Measurements from ENCODE around the gene MAST2.

GRCh38 chr1:45862008-45862407 is 58.6 kb downstream of the MAST2 start:
- TF ChIP-seq CTCF (IDR thresholded peaks at IDR 0.05), result no peak
- TF ChIP-seq EP300 (IDR thresholded peaks at IDR 0.05), result no peak
